Middle frontal gyrus (tissue), 1 donor: ENCODE measurements around the gene ARSJ.
"Not testable (repeated sequence)": the region's sequence is repeated elsewhere in the genome, so short reads cannot be mapped to it uniquely, and the experiment has no call there.

Experiments
- DNase-seq: peaks from one replicate; pipeline ENCODE4 v3.0.0-alpha.2; 2015; ENCODE audit warnings: low spot score; ENCODE audit errors: extremely low spot score

The ARSJ gene

DNA sequence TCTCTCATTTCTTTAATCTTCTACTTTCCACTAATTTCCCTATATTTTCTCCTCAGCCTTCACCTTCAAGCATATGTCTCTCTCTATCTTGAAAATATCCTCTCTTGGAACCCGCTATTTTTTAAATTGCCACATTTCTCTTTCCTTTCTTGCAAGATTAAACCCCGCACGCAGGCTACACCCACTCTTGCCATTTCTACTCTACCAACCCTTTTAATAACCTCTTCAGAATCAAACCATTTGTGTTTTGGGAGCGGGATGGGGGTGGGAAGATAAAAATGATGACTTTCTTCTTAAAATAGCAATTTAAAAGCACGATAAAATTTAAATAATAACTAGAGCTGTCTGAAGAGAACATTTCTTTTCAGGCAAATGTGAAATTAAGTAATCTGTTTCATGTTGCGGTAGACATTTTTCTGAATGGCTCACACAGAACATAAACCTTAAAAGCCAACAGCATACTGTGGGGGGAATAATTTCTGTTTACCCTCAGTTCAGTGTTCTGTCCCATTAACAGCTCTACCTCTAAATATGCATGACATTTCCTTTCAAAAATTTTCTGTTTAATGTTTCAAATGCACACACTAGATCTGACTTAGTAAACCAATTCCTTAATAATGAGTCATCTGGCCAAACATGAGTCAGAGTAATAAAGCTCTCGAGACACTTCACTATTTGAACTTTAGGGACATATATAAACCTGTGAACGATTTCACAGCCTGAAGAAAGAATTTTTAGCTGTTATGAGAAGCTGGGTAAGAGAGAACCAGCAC is 20.5 kb downstream of the ARSJ start:
- DNase-seq: no peak

GRCh38 chr4:113957956-113958355 is 21.5 kb downstream of the ARSJ start:
- no peak for DNase-seq

- no peak for DNase-seq
These were observed 23.5 kb downstream of the ARSJ start for GRCh38 chr4:113955948-113956347.

GRCh38 chr4:113955411-113955810 is 24.0 kb downstream of the ARSJ start:
- no peak for DNase-seq

GRCh38 chr4:113953888-113954287 is 25.6 kb downstream of the ARSJ start:
- no peak for DNase-seq

DNA sequence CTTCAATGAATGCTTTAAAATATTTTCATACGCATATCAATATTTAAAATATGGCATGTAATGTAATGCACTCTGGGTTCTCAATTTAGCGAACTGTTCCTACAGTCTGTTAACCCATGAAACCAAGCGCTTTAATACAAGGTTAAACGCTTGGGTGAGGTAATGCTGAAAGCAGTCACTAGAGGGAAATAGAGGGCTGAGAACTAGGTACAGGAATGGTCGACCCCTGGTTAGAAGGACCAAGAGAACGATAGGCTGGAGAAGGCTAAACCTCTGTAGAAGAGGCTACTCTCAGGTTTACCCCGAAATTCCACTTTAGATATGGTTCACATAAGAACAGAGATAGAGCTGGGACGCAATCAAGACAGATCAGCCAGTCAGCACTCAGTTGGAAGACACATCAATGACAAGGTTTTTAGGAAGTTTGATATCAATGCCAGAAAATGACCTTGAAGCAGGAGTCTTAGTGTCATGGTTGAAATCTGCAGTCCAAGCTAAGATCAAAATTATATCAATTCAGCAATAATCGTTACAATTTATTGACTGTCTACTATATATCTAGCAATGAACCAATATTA is 26.9 kb downstream of the ARSJ start:
- no peak for DNase-seq

- no peak for DNase-seq
These were observed 28.2 kb downstream of the ARSJ start for GRCh38 chr4:113951263-113951662.

DNA sequence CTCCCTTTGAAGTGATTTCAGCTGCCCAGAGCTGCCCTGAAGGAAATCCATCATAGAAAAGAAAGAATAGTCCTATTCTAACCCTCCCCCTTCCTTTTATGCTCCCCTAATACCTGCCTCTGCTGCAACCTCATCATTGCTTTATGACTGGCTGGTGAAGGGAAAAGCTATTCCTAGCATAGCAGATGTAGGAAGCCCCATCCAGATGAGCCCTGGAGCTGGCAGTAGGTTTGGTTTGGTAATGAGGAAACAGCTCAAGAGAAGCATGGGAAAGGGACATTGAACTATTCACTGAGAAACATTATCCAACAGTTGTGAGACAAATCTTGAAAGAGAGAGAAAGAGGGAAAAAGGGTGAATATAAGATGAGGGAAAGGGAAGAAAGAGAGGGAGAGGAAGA is 29.2 kb downstream of the ARSJ start:
- DNase-seq: no peak

GRCh38 chr4:113947484-113947883 is 32.0 kb downstream of the ARSJ start:
- DNase-seq: no peak

DNA sequence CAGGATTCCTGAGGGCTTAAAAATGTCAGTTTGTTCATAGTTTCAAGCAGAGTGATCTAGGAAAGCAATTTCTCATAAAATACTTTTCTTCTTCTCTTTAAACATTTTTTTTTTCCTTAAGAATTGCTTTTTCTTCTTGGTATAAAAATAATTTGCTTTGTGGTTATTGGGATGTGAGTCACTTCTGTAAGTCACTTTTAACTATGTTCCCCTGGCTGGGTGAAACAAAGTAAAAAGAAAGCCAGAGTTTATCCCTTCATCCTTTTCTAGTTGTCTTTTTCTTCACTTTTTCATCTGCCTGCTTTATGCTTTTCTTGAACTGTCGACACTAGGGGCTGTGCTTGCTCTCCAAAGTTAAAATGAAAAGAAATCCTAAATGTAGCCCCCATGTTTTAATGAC is 33.5 kb downstream of the ARSJ start:
- no peak for DNase-seq

DNA sequence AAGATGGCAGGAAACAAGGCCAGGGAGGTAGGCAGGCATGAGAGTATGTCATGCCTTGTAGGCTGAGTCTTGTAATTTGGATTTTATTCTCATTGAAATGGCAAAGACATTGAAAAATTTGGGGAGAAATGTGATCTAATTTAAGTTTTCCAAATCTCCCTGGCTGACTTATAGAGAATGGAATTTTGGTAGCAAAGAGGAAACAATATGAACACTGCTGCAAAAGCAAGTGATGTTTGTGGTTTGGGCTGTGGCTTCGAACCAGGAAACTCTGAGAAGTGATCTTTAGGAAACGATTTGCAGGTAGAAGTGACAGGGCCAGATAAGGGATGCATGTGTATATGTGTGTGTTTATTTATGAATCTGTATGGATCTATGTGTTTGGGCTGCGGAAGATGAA is 35.6 kb downstream of the ARSJ start:
- no peak for DNase-seq

GRCh38 chr4:113943085-113943484 is 36.4 kb downstream of the ARSJ start:
- DNase-seq: no peak

GRCh38 chr4:113941836-113942235 is 37.6 kb downstream of the ARSJ start:
- DNase-seq: no peak

- DNase-seq: not testable (repeated sequence)
These were observed 39.3 kb downstream of the ARSJ start for GRCh38 chr4:113940103-113940502.

GRCh38 chr4:113935190-113935589 is 44.3 kb downstream of the ARSJ start:
- no peak for DNase-seq

GRCh38 chr4:113924706-113925105 is 54.7 kb downstream of the ARSJ start:
- not testable (repeated sequence) for DNase-seq

DNA sequence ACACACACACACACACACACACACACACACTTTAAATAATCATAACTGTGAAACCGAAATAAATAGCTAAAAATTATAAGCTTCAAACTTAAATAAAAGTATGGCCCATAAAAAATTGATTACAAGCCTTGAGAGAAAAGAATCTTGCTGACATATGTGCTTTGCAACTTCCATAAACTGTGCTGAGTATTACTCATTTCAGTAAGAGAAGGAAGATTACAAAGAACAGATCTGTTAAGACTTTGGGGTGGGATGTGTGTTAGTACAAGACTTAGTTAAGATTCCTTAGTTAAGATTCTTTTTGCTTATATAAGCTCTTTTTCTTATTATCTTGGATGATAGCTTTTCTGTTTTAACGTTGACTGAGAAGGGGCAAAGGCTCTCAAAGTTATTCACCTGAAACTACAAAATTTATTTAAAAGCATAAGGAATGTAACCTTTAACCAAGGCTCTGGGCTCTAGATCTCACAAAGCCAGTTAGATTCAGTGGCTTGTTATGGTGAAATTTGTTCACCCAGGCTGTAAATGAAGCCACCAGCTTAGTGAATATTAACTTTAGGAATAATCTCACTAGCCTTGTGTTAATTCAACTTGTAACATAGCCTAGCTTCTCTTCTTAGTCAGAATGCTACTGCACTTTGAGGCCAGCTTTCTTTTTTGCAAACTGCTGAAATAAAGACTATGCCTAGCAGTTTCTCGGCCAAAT is 58.2 kb downstream of the ARSJ start:
- DNase-seq: no peak

GRCh38 chr4:113919611-113920010 is 59.8 kb downstream of the ARSJ start:
- no peak for DNase-seq

DNA sequence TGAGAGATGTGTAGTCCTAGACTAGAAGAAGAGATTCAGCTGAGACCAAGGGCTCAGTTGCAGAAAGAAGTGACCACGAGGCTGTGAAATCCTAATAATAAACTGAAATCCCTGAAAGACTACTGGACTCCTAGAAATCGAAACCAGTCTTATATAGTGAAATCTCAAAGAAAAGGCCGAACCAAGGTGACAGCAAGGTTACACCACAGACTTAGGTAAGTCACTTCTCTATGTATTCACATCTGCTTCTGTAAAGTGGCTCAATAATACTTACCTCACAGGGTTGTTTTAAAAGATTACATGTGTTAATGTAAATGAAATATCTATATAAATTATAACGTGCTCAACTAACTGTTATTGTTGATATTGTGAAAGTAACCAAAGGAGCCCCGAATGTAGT is 60.3 kb downstream of the ARSJ start:
- DNase-seq: no peak

DNA sequence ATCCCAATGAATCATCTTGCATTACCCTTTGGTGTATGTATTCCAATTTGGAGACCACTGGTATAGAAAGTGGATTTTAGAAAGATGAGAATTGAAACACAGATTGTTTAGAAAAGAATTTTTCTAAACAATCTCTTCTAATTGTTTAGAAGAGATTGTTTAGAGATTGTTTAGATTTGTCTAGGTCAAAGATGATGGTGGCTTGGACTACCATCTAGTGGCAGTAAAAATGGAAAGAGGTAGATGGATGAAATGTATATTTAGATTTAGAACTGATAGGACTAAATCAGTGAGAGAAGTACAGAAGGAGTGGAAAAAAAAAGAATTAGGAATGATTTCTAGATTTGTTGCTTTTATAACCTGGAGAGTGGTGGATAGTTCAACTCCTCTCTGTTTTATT is 70.6 kb downstream of the ARSJ start:
- DNase-seq: no peak

DNA sequence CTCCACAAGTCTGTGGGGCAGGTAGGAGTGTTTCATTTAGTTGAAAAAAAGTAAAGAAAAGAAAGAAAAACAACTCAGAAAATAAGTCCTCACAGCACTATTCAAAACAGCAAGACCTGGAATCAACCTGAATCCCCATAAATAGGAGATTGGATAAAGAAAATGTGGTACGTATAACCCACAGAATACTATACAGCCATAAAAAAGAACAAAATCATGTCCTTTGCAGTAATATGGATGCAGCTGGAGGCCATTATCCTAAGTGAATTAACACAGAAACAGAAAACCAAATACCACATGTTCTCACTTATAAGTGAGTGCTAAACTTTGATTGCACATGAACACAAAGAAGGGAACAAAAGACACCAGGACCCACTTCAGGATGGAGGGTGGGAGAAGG is 71.9 kb downstream of the ARSJ start:
- DNase-seq: no peak

GRCh38 chr4:113905301-113905700 is 74.1 kb downstream of the ARSJ start:
- no peak for DNase-seq

DNA sequence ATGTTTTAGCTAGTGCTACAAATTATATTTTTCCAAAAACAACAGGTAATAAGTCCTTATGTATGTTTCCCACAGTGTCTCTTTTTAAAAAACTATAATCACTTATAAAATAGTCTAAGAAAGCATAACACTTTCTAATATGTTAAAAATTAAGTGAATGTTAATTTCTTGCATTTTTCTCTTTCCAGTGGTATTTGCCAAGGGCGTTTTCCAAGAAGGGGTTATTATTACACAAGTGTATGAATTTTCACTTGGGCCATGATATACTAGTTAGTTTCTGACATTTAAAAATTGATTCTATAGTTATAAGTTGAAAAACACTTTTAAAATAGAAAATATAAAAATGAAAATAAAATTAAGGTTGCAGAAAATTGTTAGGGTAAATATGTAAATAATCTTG is 74.6 kb downstream of the ARSJ start:
- no peak for DNase-seq
